ENCODE results near the gene LETM1.

Gene LETM1

DNA sequence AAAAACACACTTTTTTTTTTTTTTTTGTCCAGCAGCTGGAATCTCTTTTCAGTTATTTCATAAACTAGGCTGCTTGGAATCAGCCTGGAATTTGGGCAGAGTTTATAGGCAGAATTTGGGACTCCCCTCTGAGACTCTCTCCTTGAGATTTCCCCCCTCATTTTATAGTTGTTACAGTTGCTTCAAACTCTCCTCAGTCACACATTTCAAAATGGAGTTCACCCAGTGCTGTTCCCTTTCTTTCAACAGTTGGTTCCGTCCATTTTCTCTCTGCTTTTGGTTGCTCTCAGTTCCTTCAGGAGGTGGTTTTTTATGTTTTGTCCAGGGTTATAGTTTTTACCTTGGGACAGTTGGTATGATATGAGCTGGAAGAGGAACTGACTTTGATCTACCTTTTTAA is 42.7 kb upstream of the LETM1 start:
- Histone ChIP-seq H3K23ac (ENCODE audit: low read length in 2 of 2) (no peak overlapping the region), H2BK15ac (ENCODE audit: low read depth, poor library complexity, severe bottlenecking) (no peak overlapping the region), H3K9me3 (ENCODE audit: control insufficient read depth, low read length) (no peaks in the 10 kb centered on the region), H3K27me3 (ENCODE audit: control insufficient read depth in 1 of 2, insufficient read depth in 1 of 2, low read length in 2 of 2) (no peaks in the 10 kb centered on the region), H4K91ac (ENCODE audit: low read length) (no peak overlapping the region), H2BK12ac (ENCODE audit: low read length in 2 of 2) (no peak overlapping the region), H3K4me2 (ENCODE audit: low read length, poor library complexity, severe bottlenecking) (no peak overlapping the region), H2BK5ac (ENCODE audit: low read depth, low read length, poor library complexity, severe bottlenecking) (no peak overlapping the region), H3K4me1 (ENCODE audit: control insufficient read depth, insufficient read depth, low read depth, low read length) (peaks cover 2% of the 10 kb centered on the region), H3K14ac (ENCODE audit: low read length in 2 of 2) (no peak overlapping the region), H3K36me3 (ENCODE audit: control insufficient read depth in 1 of 2, insufficient read depth in 2 of 2, low read depth in 1 of 2, low read length in 2 of 2) (peaks cover 16 to 25% of the 10 kb centered on the region in 2 experiments), H3K27ac (ENCODE audit: low read length, poor library complexity, severe bottlenecking) (no peak overlapping the region), H3K9ac (ENCODE audit: low read length) (peak overlapping the region; percentile 36), H3K4me3 (ENCODE audit: insufficient read depth in 1 of 2, low read depth in 1 of 2, low read length in 2 of 2) (peak overlapping the region in 1 of 2 experiments; percentile 23), H3K79me1 (replicated peaks; ENCODE audit: low read length, poor library complexity, severe bottlenecking) (peaks cover 11% of the 10 kb centered on the region), H2AFZ (ENCODE audit: low read depth, low read length) (no peak overlapping the region), H4K8ac (ENCODE audit: low read length) (no peak overlapping the region), H3K4ac (ENCODE audit: low read depth in 1 of 2, low read length in 2 of 2) (no peak overlapping the region), H2BK120ac (ENCODE audit: low read depth, low read length) (no peak overlapping the region), H2AK5ac (ENCODE audit: low read length, severe bottlenecking) (no peak overlapping the region), H3K18ac (ENCODE audit: low read depth in 1 of 2, low read length in 2 of 2) (no peak overlapping the region)
- WGBS, result 100% methylated on average over 1 of the region's 1 CpG
- DNase-seq, result no peak

DNA sequence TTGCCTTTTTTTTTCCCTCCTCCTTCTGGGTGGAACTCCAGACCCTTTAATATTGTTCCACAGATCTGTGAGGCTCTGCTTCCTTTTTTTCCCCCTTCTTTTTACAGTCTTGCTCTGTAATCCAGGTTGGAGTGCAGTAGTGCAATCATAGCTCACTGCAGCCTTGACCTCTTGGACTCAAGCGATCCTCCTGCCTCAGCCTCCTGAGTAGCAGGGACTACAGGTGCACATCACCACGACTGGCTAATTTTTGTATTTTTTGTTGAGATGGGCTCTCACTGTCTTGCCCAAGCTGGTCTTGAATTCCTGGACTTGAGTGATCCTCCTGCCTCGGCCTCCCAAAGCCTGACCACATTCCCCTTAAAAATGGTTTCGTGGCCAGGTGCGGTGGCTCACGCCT is 42.1 kb upstream of the LETM1 start:
- no peak overlapping the region for H3K23ac ChIP-seq (ENCODE audit: low read length in 2 of 2)
- H3K9ac ChIP-seq (ENCODE audit: low read length), result no peak overlapping the region
- no peak overlapping the region for H4K8ac ChIP-seq (ENCODE audit: low read length)
- no peak overlapping the region for H3K18ac ChIP-seq (ENCODE audit: low read depth in 1 of 2, low read length in 2 of 2)
- peaks cover 3% of the 10 kb centered on the region for H3K4me1 ChIP-seq (ENCODE audit: control insufficient read depth, insufficient read depth, low read depth, low read length)
- WGBS, result 98% methylated on average over 6 of the region's 6 CpGs
- H3K27ac ChIP-seq (ENCODE audit: low read length, poor library complexity, severe bottlenecking), result no peak overlapping the region
- no peak overlapping the region for H2AK5ac ChIP-seq (ENCODE audit: low read length, severe bottlenecking)
- H2AFZ ChIP-seq (ENCODE audit: low read depth, low read length), result no peak overlapping the region
- no peak overlapping the region for H2BK12ac ChIP-seq (ENCODE audit: low read length in 2 of 2)
- H3K36me3 ChIP-seq (ENCODE audit: control insufficient read depth in 1 of 2, insufficient read depth in 2 of 2, low read depth in 1 of 2, low read length in 2 of 2), result peaks cover 14 to 27% of the 10 kb centered on the region in 2 experiments
- no peaks in the 10 kb centered on the region for H3K9me3 ChIP-seq (ENCODE audit: control insufficient read depth, low read length)
- H3K4ac ChIP-seq (ENCODE audit: low read depth in 1 of 2, low read length in 2 of 2), result no peak overlapping the region
- no peaks in the 10 kb centered on the region for H3K27me3 ChIP-seq (ENCODE audit: control insufficient read depth in 1 of 2, insufficient read depth in 1 of 2, low read length in 2 of 2)
- H2BK5ac ChIP-seq (ENCODE audit: low read depth, low read length, poor library complexity, severe bottlenecking), result no peak overlapping the region
- peaks cover 12% of the 10 kb centered on the region for H3K79me1 ChIP-seq (replicated peaks; ENCODE audit: low read length, poor library complexity, severe bottlenecking)
- no peak overlapping the region for H3K4me2 ChIP-seq (ENCODE audit: low read length, poor library complexity, severe bottlenecking)
- no peak overlapping the region for H2BK15ac ChIP-seq (ENCODE audit: low read depth, poor library complexity, severe bottlenecking)
- no peak for DNase-seq
- H4K91ac ChIP-seq (ENCODE audit: low read length), result no peak overlapping the region
- H2BK120ac ChIP-seq (ENCODE audit: low read depth, low read length), result no peak overlapping the region
- H3K4me3 ChIP-seq (ENCODE audit: insufficient read depth in 1 of 2, low read depth in 1 of 2, low read length in 2 of 2), result no peak overlapping the region
- H3K14ac ChIP-seq (ENCODE audit: low read length in 2 of 2), result no peak overlapping the region

- Histone ChIP-seq H3K4me3 (ENCODE audit: insufficient read depth in 1 of 2, low read depth in 1 of 2, low read length in 2 of 2) (no peak overlapping the region), H4K91ac (ENCODE audit: low read length) (no peak overlapping the region), H3K79me1 (replicated peaks; ENCODE audit: low read length, poor library complexity, severe bottlenecking) (peaks cover 9% of the 10 kb centered on the region), H3K27ac (ENCODE audit: low read length, poor library complexity, severe bottlenecking) (no peak overlapping the region), H3K4me2 (ENCODE audit: low read length, poor library complexity, severe bottlenecking) (no peak overlapping the region), H3K9me3 (ENCODE audit: control insufficient read depth, low read length) (no peaks in the 10 kb centered on the region), H3K23ac (ENCODE audit: low read length in 2 of 2) (no peak overlapping the region), H2AFZ (ENCODE audit: low read depth, low read length) (no peak overlapping the region), H2AK5ac (ENCODE audit: low read length, severe bottlenecking) (no peak overlapping the region), H3K18ac (ENCODE audit: low read depth in 1 of 2, low read length in 2 of 2) (no peak overlapping the region), H2BK15ac (ENCODE audit: low read depth, poor library complexity, severe bottlenecking) (no peak overlapping the region), H2BK5ac (ENCODE audit: low read depth, low read length, poor library complexity, severe bottlenecking) (no peak overlapping the region), H4K8ac (ENCODE audit: low read length) (no peak overlapping the region), H3K4me1 (ENCODE audit: control insufficient read depth, insufficient read depth, low read depth, low read length) (peaks cover 3% of the 10 kb centered on the region), H2BK12ac (ENCODE audit: low read length in 2 of 2) (no peak overlapping the region), H3K36me3 (ENCODE audit: control insufficient read depth in 1 of 2, insufficient read depth in 2 of 2, low read depth in 1 of 2, low read length in 2 of 2) (peaks cover 10 to 24% of the 10 kb centered on the region in 2 experiments), H3K27me3 (ENCODE audit: control insufficient read depth in 1 of 2, insufficient read depth in 1 of 2, low read length in 2 of 2) (no peaks in the 10 kb centered on the region), H3K4ac (ENCODE audit: low read depth in 1 of 2, low read length in 2 of 2) (no peak overlapping the region), H3K14ac (ENCODE audit: low read length in 2 of 2) (no peak overlapping the region), H3K9ac (ENCODE audit: low read length) (no peak overlapping the region), H2BK120ac (ENCODE audit: low read depth, low read length) (no peak overlapping the region)
- no peak for DNase-seq
- WGBS, result 94% methylated on average over 6 of the region's 6 CpGs
Measured at GRCh38 chr4:1896658-1896991, 40.7 kb upstream of the LETM1 start.

DNA sequence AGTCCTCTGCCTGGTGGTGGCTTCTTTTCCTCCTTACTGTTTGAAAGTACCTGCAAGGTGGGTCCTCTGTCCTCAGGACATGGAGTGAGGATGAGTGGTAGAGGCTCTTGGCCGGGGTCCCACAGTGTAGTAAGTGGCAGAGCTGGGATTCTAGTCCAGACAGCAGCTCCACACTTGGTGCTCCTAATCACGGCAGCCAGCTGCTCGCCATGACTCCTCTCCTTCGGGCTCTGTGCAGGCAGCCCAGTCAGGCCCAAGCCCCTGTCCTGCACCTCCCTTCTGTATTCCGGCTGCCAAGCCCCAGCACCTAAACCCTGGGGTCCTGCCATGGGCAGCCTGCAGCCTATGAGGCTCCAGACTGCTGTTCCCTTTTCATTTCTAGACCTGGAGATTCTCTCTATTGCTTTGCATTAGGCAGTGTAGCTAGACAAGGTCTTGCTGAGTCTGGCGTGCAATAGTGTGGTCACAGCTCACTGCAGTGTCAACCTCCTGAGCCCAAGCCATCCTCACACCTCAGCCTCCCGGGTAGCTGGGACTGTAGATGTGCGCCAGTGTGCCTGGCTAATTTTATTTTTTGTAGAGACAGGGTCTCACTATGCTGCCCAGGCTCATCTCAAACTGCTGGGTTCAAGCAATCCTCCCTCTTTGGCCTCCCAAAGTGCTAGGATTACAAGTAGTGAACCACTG is 40.2 kb upstream of the LETM1 start:
- Histone ChIP-seq H4K8ac (ENCODE audit: low read length) (peak overlapping the region; percentile 29), H3K4me2 (ENCODE audit: low read length, poor library complexity, severe bottlenecking) (no peak overlapping the region)
- 96% methylated on average over 8 of the region's 8 CpGs for WGBS

More for the DNA sequence above, 40.2 kb upstream of the LETM1 start:
- Histone ChIP-seq H2BK5ac (ENCODE audit: low read depth, low read length, poor library complexity, severe bottlenecking) (no peak overlapping the region), H3K36me3 (ENCODE audit: control insufficient read depth in 1 of 2, insufficient read depth in 2 of 2, low read depth in 1 of 2, low read length in 2 of 2) (peaks cover 5 to 19% of the 10 kb centered on the region in 2 experiments), H3K18ac (ENCODE audit: low read depth in 1 of 2, low read length in 2 of 2) (no peak overlapping the region), H2AK5ac (ENCODE audit: low read length, severe bottlenecking) (no peak overlapping the region), H3K14ac (ENCODE audit: low read length in 2 of 2) (no peak overlapping the region), H3K27ac (ENCODE audit: low read length, poor library complexity, severe bottlenecking) (no peak overlapping the region), H3K23ac (ENCODE audit: low read length in 2 of 2) (no peak overlapping the region), H3K4ac (ENCODE audit: low read depth in 1 of 2, low read length in 2 of 2) (no peak overlapping the region), H4K91ac (ENCODE audit: low read length) (no peak overlapping the region), H3K9ac (ENCODE audit: low read length) (no peak overlapping the region), H2AFZ (ENCODE audit: low read depth, low read length) (no peak overlapping the region), H3K79me1 (replicated peaks; ENCODE audit: low read length, poor library complexity, severe bottlenecking) (peaks cover 6% of the 10 kb centered on the region), H3K4me1 (ENCODE audit: control insufficient read depth, insufficient read depth, low read depth, low read length) (peaks cover 3% of the 10 kb centered on the region), H3K9me3 (ENCODE audit: control insufficient read depth, low read length) (no peaks in the 10 kb centered on the region), H3K4me3 (ENCODE audit: insufficient read depth in 1 of 2, low read depth in 1 of 2, low read length in 2 of 2) (no peak overlapping the region), H2BK15ac (ENCODE audit: low read depth, poor library complexity, severe bottlenecking) (no peak overlapping the region), H2BK120ac (ENCODE audit: low read depth, low read length) (no peak overlapping the region), H3K27me3 (ENCODE audit: control insufficient read depth in 1 of 2, insufficient read depth in 1 of 2, low read length in 2 of 2) (no peaks in the 10 kb centered on the region), H2BK12ac (ENCODE audit: low read length in 2 of 2) (no peak overlapping the region)
- no peak for DNase-seq

All from mesenchymal stem cell (in vitro differentiated cells and primary cell).